H1 (cell line): ENCODE measurements around the gene SLC6A2. TPM values are rescaled to one million over a fixed set of nuclear protein-coding genes. Genes with fewer than 3 reads are reported as not detected.

Experiments used
- CBX8 ChIP-seq: fragments of 300-800, 300-1000 bp; sonication (generic); IDR thresholded peaks from 2 replicates; pipeline ENCODE4 v1.7.1; 2016; ENCODE audit warnings: low read depth, low read length, borderline replicate concordance
- CEBPB ChIP-seq: IDR thresholded peaks from 2 replicates; pipeline ENCODE4 v1.6.1; 2012; ENCODE audit warnings: low read depth, low read length
- CHD7 ChIP-seq: fragments of 300-600 bp; sonication (generic); IDR thresholded peaks from 2 replicates; pipeline ENCODE4 v1.7.1; 2012; ENCODE audit warnings: low read length, moderate library complexity, mild to moderate bottlenecking, inconsistent platforms; ENCODE audit not compliant: insufficient replicate concordance
- CTCF ChIP-seq, 3 experiments: IDR thresholded peaks; 1 replicate in 2 of 3; 2 replicates in 1 of 3; pipeline versions ENCODE4 v1.5.1 to v1.6.1; 2011; ENCODE audit warnings: low read length in 3 of 3, mild to moderate bottlenecking in 3 of 3, inconsistent platforms in 2 of 3, low read depth in 1 of 3, moderate library complexity in 1 of 3; ENCODE audit not compliant: insufficient read depth in 1 of 3; ENCODE audit errors: control extremely low read depth in 1 of 3
- polyA plus RNA-seq, 7 experiments: library from polyadenylated mRNA; depleted of rRNA in 3 of 7; stranded (reverse) in 5 of 7; unstranded in 2 of 7; fragments of >200 nt in 5 of 7; fragments of 200-250 nt in 2 of 7; gene quantifications; 1 replicate in 5 of 7; 2 replicates in 1 of 7; 4 replicates in 1 of 7; pipeline versions ENCODE4 v1.2.1 to v1.2.3, GENCODE V29; 2011 to 2013; ENCODE audit warnings: missing spikeins in 2 of 7, mixed read lengths in 2 of 7
- total RNA-seq: library from RNA; stranded (reverse); fragmentation: NEBNext Ultra II Directional; extraction: Animal tissue kit (Norgen Biotek cat#: 25700); gene quantifications from 2 replicates; pipeline ENCODE4 v1.2.1, GENCODE V29; 2021

SLC6A2 gene
- total and polyA plus RNA-seq, 2 of the 8 experiments (the other 6 are each of a cell fraction or from before 2014, with no cell fraction given) = 0.35 TPM; not detected in 1

GRCh38 chr16:55703003-55704001 lies 47.5 kb downstream of the SLC6A2 start (continued):
- no peak for TF ChIP-seq CEBPB
- peak in 2 of 3 experiments; percentile 42 to 62; a peak in 2 of 4 replicates for TF ChIP-seq CTCF (IDR thresholded peaks at IDR 0.05; ENCODE audit: control extremely low read depth in 1 of 3, insufficient read depth in 1 of 3, low read depth in 1 of 3, low read length in 3 of 3)
- no peak for TF ChIP-seq CHD7
- no peak for TF ChIP-seq CBX8
